MM.1S (cell line): ENCODE measurements around the gene PDE10A.

Experiments
- DNase-seq: peaks from one replicate; pipeline ENCODE4 v3.0.0-alpha.2; 2015
- H2AFZ ChIP-seq: fragments of 300-600 bp; sonication (generic); 2 replicates; pipeline ENCODE4 v1.6.0; 2016; ENCODE audit warnings: antibody characterized with exemption, low read length
- H3F3A ChIP-seq: fragments of 300-600 bp; sonication (generic); 2 replicates; pipeline ENCODE4 v1.6.1; 2016; ENCODE audit warnings: mild to moderate bottlenecking, antibody characterized with exemption, low read length, moderate library complexity, mixed read lengths; ENCODE audit not compliant: insufficient read depth
- H3K27ac ChIP-seq: fragments of 300-600 bp; sonication (generic); 2 replicates; pipeline ENCODE4 v1.5.1; 2016; ENCODE audit warnings: mild to moderate bottlenecking, low read length
- H3K27me3 ChIP-seq: fragments of 300-600 bp; sonication (generic); replicated peaks from 2 replicates; pipeline ENCODE4 v1.6.0; 2016; ENCODE audit warnings: low read length; ENCODE audit not compliant: insufficient read depth
- H3K36me3 ChIP-seq: fragments of 300-600 bp; sonication (generic); replicated peaks from 2 replicates; pipeline ENCODE4 v1.6.1; 2016; ENCODE audit warnings: mild to moderate bottlenecking, low read length, mixed read lengths; ENCODE audit not compliant: insufficient read depth
- H3K4me1 ChIP-seq: fragments of 300-600 bp; sonication (generic); 2 replicates; pipeline ENCODE4 v1.6.1; 2016; ENCODE audit warnings: low read length, mixed read lengths
- H3K4me2 ChIP-seq: fragments of 300-600 bp; sonication (generic); 2 replicates; pipeline ENCODE4 v1.6.0; 2016; ENCODE audit warnings: low read depth, low read length
- H3K4me3 ChIP-seq: fragments of 300-600 bp; sonication (generic); 2 replicates; pipeline ENCODE4 v1.5.1; 2016; ENCODE audit warnings: low read length, mixed read lengths
- H3K79me2 ChIP-seq: fragments of 300-600 bp; sonication (generic); 2 replicates; pipeline ENCODE4 v1.6.1; 2016; ENCODE audit warnings: mixed run types, low read length, mixed read lengths
- H3K9ac ChIP-seq: fragments of 300-600 bp; sonication (generic); 2 replicates; pipeline ENCODE4 v1.6.1; 2016; ENCODE audit warnings: low read length, mixed read lengths
- H3K9me2 ChIP-seq: fragments of 300-600 bp; sonication (generic); replicated peaks from 2 replicates; pipeline ENCODE4 v1.6.1; 2016; ENCODE audit warnings: mild to moderate bottlenecking, low read length, mixed read lengths; ENCODE audit not compliant: insufficient read depth
- H3K9me3 ChIP-seq: fragments of 300-600 bp; sonication (generic); replicated peaks from 2 replicates; pipeline ENCODE4 v1.6.1; 2016; ENCODE audit warnings: mild to moderate bottlenecking, low read length, mixed read lengths; ENCODE audit not compliant: insufficient read depth
- H4K20me1 ChIP-seq: fragments of 300-600 bp; sonication (generic); 2 replicates; pipeline ENCODE4 v1.6.1; 2016; ENCODE audit warnings: mild to moderate bottlenecking, low read length, moderate library complexity, mixed read lengths; ENCODE audit not compliant: insufficient read depth
- CTCF ChIP-seq: fragments of 300-600 bp; sonication (generic); IDR thresholded peaks from 2 replicates; pipeline ENCODE4 v1.5.1; 2016; ENCODE audit warnings: antibody characterized with exemption, low read length, mixed read lengths
- EZH2 ChIP-seq: fragments of 300-600 bp; sonication (generic); optimal IDR thresholded peaks from 2 replicates; pipeline ENCODE3; 2017; ENCODE audit warnings: low read depth, mild to moderate bottlenecking, antibody characterized with exemption, low read length, mixed read lengths
- EZH2phosphoT487 ChIP-seq: fragments of 300-600 bp; sonication (generic); IDR thresholded peaks from 2 replicates; pipeline ENCODE4 v1.6.1; 2018; ENCODE audit warnings: antibody characterized with exemption, low read length

PDE10A gene

GRCh38 chr6:165365371-165365770, 297.7 kb downstream of the PDE10A start:
- Histone ChIP-seq H3K9me2 (no peaks in the 10 kb centered on the region), H3K4me2 (no peak overlapping the region), H3K9me3 (no peaks in the 10 kb centered on the region), H3K27ac (no peak overlapping the region), H3K4me3 (no peak overlapping the region), H4K20me1 (no peaks in the 10 kb centered on the region), H3F3A (no peaks in the 10 kb centered on the region), H3K36me3 (no peaks in the 10 kb centered on the region), H2AFZ (no peak overlapping the region), H3K79me2 (no peaks in the 10 kb centered on the region), H3K4me1 (no peaks in the 10 kb centered on the region), H3K27me3 (no peaks in the 10 kb centered on the region), H3K9ac (no peak overlapping the region)
- TF ChIP-seq CTCF, result no peak
- no peak for TF ChIP-seq EZH2
- no peak for TF ChIP-seq EZH2phosphoT487
- no peak for DNase-seq

- Histone ChIP-seq H3K9ac (no peak overlapping the region), H3F3A (no peaks in the 10 kb centered on the region), H2AFZ (no peak overlapping the region), H3K27ac (no peak overlapping the region), H3K27me3 (no peaks in the 10 kb centered on the region), H3K4me2 (no peak overlapping the region), H3K79me2 (no peaks in the 10 kb centered on the region), H3K9me2 (no peaks in the 10 kb centered on the region), H3K4me3 (no peak overlapping the region), H4K20me1 (no peaks in the 10 kb centered on the region), H3K36me3 (no peaks in the 10 kb centered on the region), H3K9me3 (no peaks in the 10 kb centered on the region), H3K4me1 (no peaks in the 10 kb centered on the region)
- no peak for DNase-seq
- TF ChIP-seq EZH2 (no peak), CTCF (no peak), EZH2phosphoT487 (no peak)
Observed at GRCh38 chr6:165345700-165346099, 317.3 kb downstream of the PDE10A start.

GRCh38 chr6:165340532-165340931, 322.5 kb downstream of the PDE10A start:
- no peak overlapping the region for H2AFZ ChIP-seq
- H3K4me2 ChIP-seq, result no peak overlapping the region
- no peaks in the 10 kb centered on the region for H4K20me1 ChIP-seq
- TF ChIP-seq EZH2, result no peak
- TF ChIP-seq EZH2phosphoT487, result no peak
- no peak for TF ChIP-seq CTCF
- no peaks in the 10 kb centered on the region for H3K9me3 ChIP-seq
- no peaks in the 10 kb centered on the region for H3K79me2 ChIP-seq
- H3K9ac ChIP-seq, result no peak overlapping the region
- no peaks in the 10 kb centered on the region for H3K9me2 ChIP-seq
- DNase-seq, result no peak
- no peaks in the 10 kb centered on the region for H3K27me3 ChIP-seq
- H3K4me1 ChIP-seq, result no peaks in the 10 kb centered on the region
- no peak overlapping the region for H3K27ac ChIP-seq
- H3F3A ChIP-seq, result no peaks in the 10 kb centered on the region
- H3K4me3 ChIP-seq, result no peak overlapping the region
- no peaks in the 10 kb centered on the region for H3K36me3 ChIP-seq

- Histone ChIP-seq H4K20me1 (no peaks in the 10 kb centered on the region), H3K9ac (no peak overlapping the region), H3K4me3 (no peak overlapping the region), H3K36me3 (no peaks in the 10 kb centered on the region), H3K27me3 (no peaks in the 10 kb centered on the region), H3F3A (no peaks in the 10 kb centered on the region), H3K79me2 (no peaks in the 10 kb centered on the region), H3K9me3 (no peaks in the 10 kb centered on the region), H3K4me2 (no peak overlapping the region), H2AFZ (no peak overlapping the region), H3K27ac (no peak overlapping the region), H3K9me2 (no peaks in the 10 kb centered on the region), H3K4me1 (no peaks in the 10 kb centered on the region)
- TF ChIP-seq EZH2phosphoT487 (no peak), EZH2 (no peak), CTCF (no peak)
- DNase-seq, result no peak
Observed at GRCh38 chr6:165325609-165326008, 337.4 kb downstream of the PDE10A start.
